Stimulated activated CD8-positive, alpha-beta memory T cell treated with anti-CD3 and anti-CD28 coated beads, Interleukin-12 subunit alpha, Interleukin-12 subunit beta, amount 100 ng/mL, for 24 hours (primary cell): ENCODE data around the gene IGF1.

Source experiments
- DNase-seq: peaks from one replicate; pipeline ENCODE4 v3.0.0-alpha.2; 2020; ENCODE audit errors: extremely low read depth

Gene IGF1

GRCh38 chr12:102480406-102480805 lies at the start of gene IGF1:
Gene IGF1, minus strand, starts transcription at chr12:102480563. Its CDS starts 182 bp downstream, at chr12:102480381.
- no peak for DNase-seq

- no peak for DNase-seq
Measured at GRCh38 chr12:102528111-102528510, 47.7 kb upstream of the IGF1 start.

- DNase-seq: no peak
Measured at GRCh38 chr12:102527171-102527720, 46.9 kb upstream of the IGF1 start.

- no peak for DNase-seq
Measured at GRCh38 chr12:102526656-102527055, 46.3 kb upstream of the IGF1 start.

GRCh38 chr12:102522768-102523167 lies 42.4 kb upstream of the IGF1 start:
- no peak for DNase-seq

GRCh38 chr12:102521662-102522277 lies 41.4 kb upstream of the IGF1 start:
- no peak for DNase-seq

GRCh38 chr12:102518871-102519270 lies 38.5 kb upstream of the IGF1 start:
- DNase-seq: no peak

- DNase-seq: no peak
Measured at GRCh38 chr12:102514696-102515095, 34.3 kb upstream of the IGF1 start.

- no peak for DNase-seq
Measured at GRCh38 chr12:102513739-102514138, 33.4 kb upstream of the IGF1 start.

GRCh38 chr12:102513272-102513671 lies 32.9 kb upstream of the IGF1 start:
- DNase-seq: no peak

GRCh38 chr12:102512523-102512922 lies 32.2 kb upstream of the IGF1 start:
- DNase-seq: no peak

GRCh38 chr12:102511575-102511974 lies 31.2 kb upstream of the IGF1 start:
- no peak for DNase-seq

- no peak for DNase-seq
Measured at GRCh38 chr12:102510463-102510862, 30.1 kb upstream of the IGF1 start.

- DNase-seq: no peak
Measured at GRCh38 chr12:102510031-102510430, 29.7 kb upstream of the IGF1 start.

GRCh38 chr12:102509123-102509626 lies 28.8 kb upstream of the IGF1 start:
- DNase-seq: no peak

GRCh38 chr12:102508052-102508451 lies 27.7 kb upstream of the IGF1 start:
- no peak for DNase-seq

GRCh38 chr12:102507301-102507700 lies 26.9 kb upstream of the IGF1 start:
- no peak for DNase-seq

GRCh38 chr12:102504871-102505270 lies 24.5 kb upstream of the IGF1 start:
- DNase-seq: no peak

GRCh38 chr12:102504280-102504679 lies 23.9 kb upstream of the IGF1 start:
- DNase-seq: no peak

- no peak for DNase-seq
Measured at GRCh38 chr12:102503831-102504230, 23.5 kb upstream of the IGF1 start.

- DNase-seq: no peak
Measured at GRCh38 chr12:102503056-102503681, 22.8 kb upstream of the IGF1 start.

- DNase-seq: no peak
Measured at GRCh38 chr12:102501773-102502172, 21.4 kb upstream of the IGF1 start.

GRCh38 chr12:102498471-102498870 lies 18.1 kb upstream of the IGF1 start:
- no peak for DNase-seq
